ENCODE results near the gene WNT3.

GRCh38 chr17:46814446-46814845, 4.0 kb downstream of the WNT3 start:
- TF ChIP-seq, protein P1, sequence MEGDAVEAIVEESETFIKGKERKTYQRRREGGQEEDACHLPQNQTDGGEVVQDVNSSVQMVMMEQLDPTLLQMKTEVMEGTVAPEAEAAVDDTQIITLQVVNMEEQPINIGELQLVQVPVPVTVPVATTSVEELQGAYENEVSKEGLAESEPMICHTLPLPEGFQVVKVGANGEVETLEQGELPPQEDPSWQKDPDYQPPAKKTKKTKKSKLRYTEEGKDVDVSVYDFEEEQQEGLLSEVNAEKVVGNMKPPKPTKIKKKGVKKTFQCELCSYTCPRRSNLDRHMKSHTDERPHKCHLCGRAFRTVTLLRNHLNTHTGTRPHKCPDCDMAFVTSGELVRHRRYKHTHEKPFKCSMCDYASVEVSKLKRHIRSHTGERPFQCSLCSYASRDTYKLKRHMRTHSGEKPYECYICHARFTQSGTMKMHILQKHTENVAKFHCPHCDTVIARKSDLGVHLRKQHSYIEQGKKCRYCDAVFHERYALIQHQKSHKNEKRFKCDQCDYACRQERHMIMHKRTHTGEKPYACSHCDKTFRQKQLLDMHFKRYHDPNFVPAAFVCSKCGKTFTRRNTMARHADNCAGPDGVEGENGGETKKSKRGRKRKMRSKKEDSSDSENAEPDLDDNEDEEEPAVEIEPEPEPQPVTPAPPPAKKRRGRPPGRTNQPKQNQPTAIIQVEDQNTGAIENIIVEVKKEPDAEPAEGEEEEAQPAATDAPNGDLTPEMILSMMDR (IDR thresholded peaks at IDR 0.05; ENCODE audit: low read depth, low read length, missing input control), result no peak
- TF ChIP-seq, protein P2, sequence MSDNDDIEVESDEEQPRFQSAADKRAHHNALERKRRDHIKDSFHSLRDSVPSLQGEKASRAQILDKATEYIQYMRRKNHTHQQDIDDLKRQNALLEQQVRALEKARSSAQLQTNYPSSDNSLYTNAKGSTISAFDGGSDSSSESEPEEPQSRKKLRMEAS (IDR thresholded peaks at IDR 0.05), result no peak
- TF ChIP-seq GABPA (IDR thresholded peaks at IDR 0.05 in 1 of 2, conservative IDR thresholded peaks at IDR 0.05 in 1 of 2) (no peak), RXRA (IDR thresholded peaks at IDR 0.05) (no peak), EGR1 (IDR thresholded peaks at IDR 0.05; ENCODE audit: low read depth in 2 of 2) (no peak), RAD21 (IDR thresholded peaks at IDR 0.05) (no peak), SP1 (IDR thresholded peaks at IDR 0.05) (no peak), FOXA1 (IDR thresholded peaks at IDR 0.05) (no peak), TAF1 (conservative IDR thresholded peaks at IDR 0.05) (no peak)
- TF ChIP-seq, protein P3, sequence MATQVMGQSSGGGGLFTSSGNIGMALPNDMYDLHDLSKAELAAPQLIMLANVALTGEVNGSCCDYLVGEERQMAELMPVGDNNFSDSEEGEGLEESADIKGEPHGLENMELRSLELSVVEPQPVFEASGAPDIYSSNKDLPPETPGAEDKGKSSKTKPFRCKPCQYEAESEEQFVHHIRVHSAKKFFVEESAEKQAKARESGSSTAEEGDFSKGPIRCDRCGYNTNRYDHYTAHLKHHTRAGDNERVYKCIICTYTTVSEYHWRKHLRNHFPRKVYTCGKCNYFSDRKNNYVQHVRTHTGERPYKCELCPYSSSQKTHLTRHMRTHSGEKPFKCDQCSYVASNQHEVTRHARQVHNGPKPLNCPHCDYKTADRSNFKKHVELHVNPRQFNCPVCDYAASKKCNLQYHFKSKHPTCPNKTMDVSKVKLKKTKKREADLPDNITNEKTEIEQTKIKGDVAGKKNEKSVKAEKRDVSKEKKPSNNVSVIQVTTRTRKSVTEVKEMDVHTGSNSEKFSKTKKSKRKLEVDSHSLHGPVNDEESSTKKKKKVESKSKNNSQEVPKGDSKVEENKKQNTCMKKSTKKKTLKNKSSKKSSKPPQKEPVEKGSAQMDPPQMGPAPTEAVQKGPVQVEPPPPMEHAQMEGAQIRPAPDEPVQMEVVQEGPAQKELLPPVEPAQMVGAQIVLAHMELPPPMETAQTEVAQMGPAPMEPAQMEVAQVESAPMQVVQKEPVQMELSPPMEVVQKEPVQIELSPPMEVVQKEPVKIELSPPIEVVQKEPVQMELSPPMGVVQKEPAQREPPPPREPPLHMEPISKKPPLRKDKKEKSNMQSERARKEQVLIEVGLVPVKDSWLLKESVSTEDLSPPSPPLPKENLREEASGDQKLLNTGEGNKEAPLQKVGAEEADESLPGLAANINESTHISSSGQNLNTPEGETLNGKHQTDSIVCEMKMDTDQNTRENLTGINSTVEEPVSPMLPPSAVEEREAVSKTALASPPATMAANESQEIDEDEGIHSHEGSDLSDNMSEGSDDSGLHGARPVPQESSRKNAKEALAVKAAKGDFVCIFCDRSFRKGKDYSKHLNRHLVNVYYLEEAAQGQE (IDR thresholded peaks at IDR 0.05), result no peak
